NCI-H526 treated with DMSO at 0.1 percent for 48 hours (cell line): ENCODE results near the gene TTK.

Experiments
- DNase-seq: peaks from one replicate; lab custom pipeline; 2025; lab: John Stamatoyannopoulos, UW

The TTK gene

GRCh38 chr6:80004173-80005072, at the start of gene TTK:
Gene TTK, plus strand, starts transcription at chr6:80004649. Its CDS starts 1,195 bp downstream, at chr6:80005844.
- peak; percentile 96 for DNase-seq

GRCh38 chr6:79954849-79955248, 49.6 kb upstream of the TTK start:
- DNase-seq = no peak

- DNase-seq = peak; percentile 47
Observed at GRCh38 chr6:79964607-79965081, 39.8 kb upstream of the TTK start.

- no peak for DNase-seq
Observed at GRCh38 chr6:79967178-79967577, 37.3 kb upstream of the TTK start.

GRCh38 chr6:79969784-79970183, 34.7 kb upstream of the TTK start:
- DNase-seq = no peak

- DNase-seq = no peak
Observed at GRCh38 chr6:79971193-79971592, 33.3 kb upstream of the TTK start.

GRCh38 chr6:79981652-79982051, 22.8 kb upstream of the TTK start:
- no peak for DNase-seq

DNA sequence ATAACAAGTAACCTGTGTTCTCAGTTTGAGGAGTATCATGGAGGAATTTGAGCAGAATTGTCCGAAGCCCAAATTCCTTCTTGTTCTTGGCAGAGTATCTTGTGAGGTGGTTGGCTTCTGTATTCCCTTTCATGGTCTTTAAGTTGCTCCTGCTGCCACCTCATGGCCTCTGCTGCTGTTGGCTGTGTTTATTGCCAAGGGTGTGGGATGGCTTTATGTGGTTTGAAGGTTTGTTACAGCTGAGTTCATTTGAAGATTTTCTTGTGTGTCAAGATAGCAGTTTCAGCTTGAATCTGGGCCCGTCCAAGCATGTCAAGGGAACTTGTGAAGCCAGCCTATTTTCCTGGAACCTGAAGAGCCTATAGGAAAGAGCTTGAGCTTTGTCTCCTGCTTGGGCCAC, 20.2 kb upstream of the TTK start:
- DNase-seq = no peak

GRCh38 chr6:79985128-79985527, 19.3 kb upstream of the TTK start:
- no peak for DNase-seq

- DNase-seq = no peak
Observed at GRCh38 chr6:79989641-79990040, 14.8 kb upstream of the TTK start.

GRCh38 chr6:79993012-79993910, 11.2 kb upstream of the TTK start:
- DNase-seq = no peak

GRCh38 chr6:79993911-79994309, 10.5 kb upstream of the TTK start:
- no peak for DNase-seq

DNA sequence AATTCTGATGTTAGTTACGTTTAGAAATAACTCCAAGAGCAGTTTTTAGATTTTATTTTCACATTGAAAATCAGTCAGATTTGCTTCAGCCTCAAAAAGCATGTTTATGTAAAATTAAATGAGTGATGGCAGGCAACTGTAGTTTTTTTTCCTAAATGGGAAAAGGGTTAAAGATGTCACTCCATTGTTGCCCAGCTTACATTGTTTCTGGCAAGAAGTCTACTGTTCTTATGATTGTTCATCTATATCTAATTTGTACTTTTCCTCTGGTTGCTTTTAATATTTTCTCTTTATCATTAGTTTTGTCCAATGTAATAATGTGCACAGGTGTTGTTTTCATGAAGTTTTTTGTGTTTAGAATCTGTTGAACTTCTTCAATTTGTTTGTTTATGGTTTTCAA, 6.7 kb upstream of the TTK start:
- no peak for DNase-seq

GRCh38 chr6:80001337-80001736, 3.1 kb upstream of the TTK start:
- no peak for DNase-seq

DNA sequence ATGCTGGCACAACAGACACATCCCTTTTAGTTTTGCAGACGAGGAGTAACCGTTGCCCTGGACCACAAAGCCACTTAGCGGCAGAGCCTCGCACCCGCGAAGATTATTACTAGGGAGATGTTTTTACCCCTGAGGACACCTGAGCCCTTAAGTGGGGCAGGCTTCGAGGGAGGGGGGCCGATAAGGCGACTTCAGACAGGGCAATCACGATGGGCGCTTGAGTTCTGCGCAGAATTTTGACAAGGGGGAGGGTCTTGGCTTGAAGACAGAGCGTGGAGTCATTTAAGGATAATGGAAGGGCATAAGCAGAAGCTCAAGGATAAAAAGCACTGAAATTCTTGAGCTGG, 650 bp upstream of the TTK start:
- DNase-seq = peak; percentile 67

DNA sequence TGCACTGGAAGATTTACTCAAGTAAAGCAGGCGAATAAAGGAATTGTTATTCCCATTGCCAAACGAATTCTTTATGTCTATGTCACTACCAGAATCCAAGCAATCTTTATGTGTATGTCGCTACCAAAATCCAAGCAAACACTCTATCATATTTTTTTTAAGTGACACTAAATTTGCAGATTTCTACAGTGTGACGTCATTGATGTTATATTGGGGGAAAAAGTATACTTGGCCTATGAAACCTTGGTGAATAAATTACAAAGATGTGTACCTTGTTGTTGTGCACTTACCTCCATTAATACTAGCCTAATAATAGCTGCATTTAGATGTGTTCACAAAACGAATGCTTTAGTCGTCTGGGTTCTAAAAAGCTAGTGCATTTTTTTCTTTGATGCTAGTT, 957 bp downstream of the TTK start:
- no peak for DNase-seq

DNA sequence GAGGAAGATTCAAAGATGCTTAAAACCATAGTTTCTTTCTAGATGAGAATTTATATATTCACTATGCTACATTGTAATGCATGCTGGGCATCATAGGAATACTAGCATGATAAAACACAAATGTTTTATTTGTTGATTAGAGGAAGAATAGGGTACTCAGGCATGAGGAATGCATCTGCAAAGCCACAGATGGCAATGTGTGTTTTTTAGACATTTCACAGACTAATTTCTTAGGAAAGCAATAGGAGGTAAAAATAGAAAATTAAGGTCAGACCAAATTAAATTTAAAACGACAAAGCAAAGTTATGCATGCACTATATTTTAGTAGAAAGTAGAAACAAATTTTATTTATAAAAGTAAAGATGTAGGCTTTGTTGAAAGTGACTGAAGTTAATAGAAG, 2.1 kb downstream of the TTK start:
- no peak for DNase-seq

- no peak for DNase-seq
Observed at GRCh38 chr6:80009531-80009930, 5.1 kb downstream of the TTK start.

DNA sequence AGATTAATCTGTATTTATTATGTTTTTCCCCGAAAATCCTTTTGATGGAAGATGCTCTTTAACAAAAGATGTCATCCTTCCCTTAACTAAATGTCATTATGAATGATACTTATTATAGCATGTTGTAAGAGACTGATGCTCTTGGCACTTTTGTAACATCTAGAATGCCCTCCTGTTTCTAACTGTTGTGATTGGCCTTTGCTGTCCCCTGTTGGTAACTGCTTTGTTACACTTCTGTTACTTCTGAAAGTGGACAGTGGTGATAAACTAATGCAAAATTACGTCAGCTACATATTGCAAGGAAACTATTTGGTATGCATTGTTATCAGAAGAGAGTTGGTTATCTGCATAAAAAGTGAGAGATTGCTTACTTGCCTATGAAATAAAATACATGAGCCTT, 5.8 kb downstream of the TTK start:
- no peak for DNase-seq

GRCh38 chr6:80015839-80016435, 11.5 kb downstream of the TTK start:
- DNase-seq = no peak

- DNase-seq = no peak
Observed at GRCh38 chr6:80020381-80021120, 16.1 kb downstream of the TTK start.

DNA sequence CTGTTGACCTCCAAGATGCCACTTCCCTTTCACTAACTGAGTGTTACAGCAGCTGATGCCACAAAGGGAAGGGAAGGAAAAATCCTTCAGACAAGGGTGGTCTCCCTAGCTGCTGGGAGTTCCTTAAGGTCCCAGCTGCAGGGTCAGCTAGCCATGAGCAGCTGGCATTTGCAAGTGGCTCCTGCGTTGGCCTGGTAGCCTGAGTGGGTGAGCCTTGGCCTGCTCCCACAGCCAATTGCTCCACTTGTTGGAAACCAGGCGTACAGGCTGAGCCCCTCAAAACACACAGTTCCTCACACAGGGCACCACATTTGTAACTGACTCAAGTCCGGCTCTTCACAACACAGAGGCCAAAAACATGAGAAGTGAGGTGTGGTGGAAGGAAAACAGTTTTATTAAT, 16.7 kb downstream of the TTK start:
- DNase-seq = no peak
